Adipocyte (in vitro differentiated cells): ENCODE data around the gene DNAH6.

Experiments
- DNase-seq: peaks from one replicate; pipeline ENCODE4 v3.0.0-alpha.2; 2015; ENCODE audit warnings: low read depth
- H3K27me3 ChIP-seq: replicated peaks from 2 replicates; pipeline ENCODE4 v1.7.0; 2013; ENCODE audit warnings: mild to moderate bottlenecking, low read length, moderate library complexity; ENCODE audit not compliant: control insufficient read depth, insufficient read depth
- H3K36me3 ChIP-seq: 2 replicates; pipeline ENCODE4 v1.7.0; 2013; ENCODE audit warnings: low read length, mild to moderate bottlenecking, moderate library complexity; ENCODE audit not compliant: control insufficient read depth, insufficient read depth, severe bottlenecking
- H3K4me1 ChIP-seq: 2 replicates; pipeline ENCODE4 v1.7.0; 2013; ENCODE audit warnings: mild to moderate bottlenecking, low read length, moderate library complexity; ENCODE audit not compliant: control insufficient read depth, insufficient read depth
- H3K4me3 ChIP-seq: 2 replicates; pipeline ENCODE4 v1.7.0; 2013; ENCODE audit warnings: mild to moderate bottlenecking, low read length, moderate library complexity
- H3K9ac ChIP-seq: 2 replicates; pipeline ENCODE4 v1.7.0; 2013; ENCODE audit warnings: mild to moderate bottlenecking, low read length, moderate library complexity
- H3K9me3 ChIP-seq: 2 replicates; pipeline ENCODE4 v1.7.0; 2013; ENCODE audit warnings: mild to moderate bottlenecking, low read length, moderate library complexity; ENCODE audit not compliant: control insufficient read depth

The DNAH6 gene

DNA sequence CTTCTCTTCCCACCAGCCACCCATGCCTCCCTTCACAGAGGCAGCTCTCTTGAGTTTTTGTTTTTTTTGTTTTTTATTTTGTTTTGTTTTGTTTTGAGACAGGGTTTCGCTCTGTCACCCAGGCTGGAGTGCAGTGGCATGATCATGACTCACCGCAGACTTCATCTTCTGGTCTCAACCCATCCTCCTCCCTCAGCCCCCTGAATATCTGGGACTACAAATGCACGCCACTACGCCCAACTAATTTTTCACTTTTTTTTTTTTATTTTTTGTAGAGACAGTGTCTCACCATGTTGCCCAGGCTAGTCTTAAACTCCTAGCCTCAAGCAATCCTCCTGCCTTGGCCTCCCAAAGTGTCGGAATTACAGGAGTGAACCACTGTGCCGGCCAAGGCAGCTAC, 203.1 kb downstream of the DNAH6 start:
- H3K4me3 ChIP-seq, result no peak overlapping the region
- no peaks in the 10 kb centered on the region for H3K36me3 ChIP-seq
- peaks cover 4% of the 10 kb centered on the region for H3K27me3 ChIP-seq
- H3K4me1 ChIP-seq, result no peaks in the 10 kb centered on the region
- no peak overlapping the region for H3K9ac ChIP-seq
- DNase-seq, result no peak
- no peaks in the 10 kb centered on the region for H3K9me3 ChIP-seq

DNA sequence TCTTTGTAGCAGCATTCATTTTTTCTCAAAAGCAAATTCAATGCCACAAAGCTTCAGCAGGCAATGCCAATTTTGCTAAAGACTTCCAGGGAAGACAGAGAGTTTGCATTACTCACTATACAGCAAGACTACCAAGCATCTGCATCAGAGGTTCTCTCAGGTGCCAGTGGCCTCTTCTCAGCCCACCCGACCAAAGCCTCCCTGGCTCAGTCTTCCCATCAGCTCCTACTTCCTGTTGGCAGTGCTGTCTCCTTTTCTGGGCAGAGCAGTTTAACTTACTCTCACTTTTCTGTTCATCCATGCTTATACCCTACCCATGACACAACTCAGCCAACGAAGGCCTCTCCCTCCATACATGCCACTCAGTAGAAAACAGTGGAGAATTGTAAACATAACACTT, 207.5 kb downstream of the DNAH6 start:
- Histone ChIP-seq H3K4me3 (no peak overlapping the region), H3K36me3 (no peaks in the 10 kb centered on the region), H3K9ac (no peak overlapping the region), H3K9me3 (no peaks in the 10 kb centered on the region), H3K4me1 (no peaks in the 10 kb centered on the region), H3K27me3 (peaks cover 4% of the 10 kb centered on the region)
- DNase-seq, result no peak

DNA sequence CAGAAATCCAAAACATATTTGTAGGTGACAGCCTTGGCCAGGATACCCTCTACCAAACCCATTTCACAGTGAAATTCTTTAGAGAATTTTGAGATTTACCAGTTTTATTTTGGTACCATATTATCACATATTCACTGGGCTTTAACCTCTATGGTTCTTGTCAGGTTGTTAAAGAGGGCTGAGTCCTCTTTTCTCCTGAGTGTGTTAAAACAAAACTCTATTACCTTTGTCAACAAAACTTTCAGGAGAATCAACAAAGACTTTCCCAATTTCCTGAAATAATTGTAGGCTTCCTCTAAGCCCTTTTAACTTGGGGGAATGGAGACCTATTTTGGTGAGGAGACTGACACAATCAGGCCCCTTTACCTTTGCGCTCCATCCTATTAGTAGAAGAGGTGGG, 209.4 kb downstream of the DNAH6 start:
- Histone ChIP-seq H3K4me1 (no peaks in the 10 kb centered on the region), H3K9ac (no peak overlapping the region), H3K4me3 (no peak overlapping the region), H3K9me3 (no peaks in the 10 kb centered on the region), H3K36me3 (no peaks in the 10 kb centered on the region), H3K27me3 (peaks cover 4% of the 10 kb centered on the region)
- DNase-seq, result no peak

DNA sequence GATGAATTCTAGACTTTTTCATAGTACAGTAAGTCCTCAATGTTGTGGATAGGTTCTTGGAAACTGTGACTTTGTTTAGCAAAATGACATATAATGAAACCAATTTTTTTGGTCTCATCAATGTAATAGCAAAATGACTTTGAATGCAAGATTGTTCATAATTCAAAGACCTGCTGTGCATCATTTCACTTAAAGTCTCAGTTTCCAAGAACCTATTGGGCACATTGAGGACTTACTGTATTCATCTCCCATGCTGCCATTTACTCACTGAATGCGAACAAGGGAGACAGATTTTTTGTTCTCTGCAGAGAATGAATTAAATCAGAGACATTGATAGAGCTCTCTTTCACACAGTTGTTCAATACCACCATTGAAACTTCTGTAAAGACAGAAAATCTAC, 211.0 kb downstream of the DNAH6 start:
- H3K36me3 ChIP-seq, result no peaks in the 10 kb centered on the region
- no peak for DNase-seq
- no peaks in the 10 kb centered on the region for H3K9me3 ChIP-seq
- H3K9ac ChIP-seq, result no peak overlapping the region
- H3K4me1 ChIP-seq, result no peaks in the 10 kb centered on the region
- no peaks in the 10 kb centered on the region for H3K27me3 ChIP-seq
- H3K4me3 ChIP-seq, result no peak overlapping the region

DNA sequence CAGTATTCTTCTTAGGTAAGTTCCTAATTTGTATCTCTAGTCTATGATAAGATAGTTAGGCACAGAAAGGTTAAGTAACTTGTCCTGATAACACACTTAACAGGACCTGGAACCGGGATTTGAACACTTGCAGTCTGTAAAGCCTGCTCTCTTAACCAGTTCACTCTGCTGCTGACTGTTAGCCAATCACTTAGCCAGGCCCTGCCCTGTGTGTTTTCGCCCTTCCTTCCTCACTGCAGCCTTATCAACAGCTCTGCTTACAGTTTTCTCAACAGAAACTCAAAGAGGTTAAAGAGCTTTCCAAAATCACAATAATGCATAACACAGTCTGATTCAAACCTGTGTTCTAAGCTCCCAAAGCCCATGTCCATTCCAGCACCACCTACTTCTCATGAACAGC, 212.9 kb downstream of the DNAH6 start:
- Histone ChIP-seq H3K4me3 (no peak overlapping the region), H3K27me3 (no peaks in the 10 kb centered on the region), H3K4me1 (no peaks in the 10 kb centered on the region), H3K36me3 (no peaks in the 10 kb centered on the region), H3K9me3 (no peaks in the 10 kb centered on the region), H3K9ac (no peak overlapping the region)
- DNase-seq, result no peak

DNA sequence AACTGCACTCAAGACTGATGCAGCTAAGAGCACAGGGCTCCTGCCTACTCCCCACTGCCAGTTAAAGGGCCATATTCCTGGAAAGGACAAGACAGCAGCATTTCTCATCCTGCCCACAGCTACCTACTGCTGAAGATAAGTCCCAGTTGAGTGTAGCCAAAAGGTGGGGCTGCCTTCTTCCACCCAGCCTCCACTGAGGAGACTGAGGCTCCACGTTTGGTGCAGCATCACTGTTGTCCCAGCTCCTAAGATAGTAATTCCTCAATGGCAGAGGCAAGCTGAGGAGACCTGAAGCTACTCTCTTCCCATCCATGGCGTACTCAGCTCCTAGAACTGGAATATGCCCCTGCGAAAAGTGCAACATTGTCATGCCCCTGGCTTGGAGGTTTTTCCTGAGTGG, 214.9 kb downstream of the DNAH6 start:
- Histone ChIP-seq H3K4me1 (no peaks in the 10 kb centered on the region), H3K9me3 (peaks cover under 1% of the 10 kb centered on the region), H3K27me3 (no peaks in the 10 kb centered on the region), H3K36me3 (no peaks in the 10 kb centered on the region), H3K9ac (no peak overlapping the region), H3K4me3 (no peak overlapping the region)
- no peak for DNase-seq

DNA sequence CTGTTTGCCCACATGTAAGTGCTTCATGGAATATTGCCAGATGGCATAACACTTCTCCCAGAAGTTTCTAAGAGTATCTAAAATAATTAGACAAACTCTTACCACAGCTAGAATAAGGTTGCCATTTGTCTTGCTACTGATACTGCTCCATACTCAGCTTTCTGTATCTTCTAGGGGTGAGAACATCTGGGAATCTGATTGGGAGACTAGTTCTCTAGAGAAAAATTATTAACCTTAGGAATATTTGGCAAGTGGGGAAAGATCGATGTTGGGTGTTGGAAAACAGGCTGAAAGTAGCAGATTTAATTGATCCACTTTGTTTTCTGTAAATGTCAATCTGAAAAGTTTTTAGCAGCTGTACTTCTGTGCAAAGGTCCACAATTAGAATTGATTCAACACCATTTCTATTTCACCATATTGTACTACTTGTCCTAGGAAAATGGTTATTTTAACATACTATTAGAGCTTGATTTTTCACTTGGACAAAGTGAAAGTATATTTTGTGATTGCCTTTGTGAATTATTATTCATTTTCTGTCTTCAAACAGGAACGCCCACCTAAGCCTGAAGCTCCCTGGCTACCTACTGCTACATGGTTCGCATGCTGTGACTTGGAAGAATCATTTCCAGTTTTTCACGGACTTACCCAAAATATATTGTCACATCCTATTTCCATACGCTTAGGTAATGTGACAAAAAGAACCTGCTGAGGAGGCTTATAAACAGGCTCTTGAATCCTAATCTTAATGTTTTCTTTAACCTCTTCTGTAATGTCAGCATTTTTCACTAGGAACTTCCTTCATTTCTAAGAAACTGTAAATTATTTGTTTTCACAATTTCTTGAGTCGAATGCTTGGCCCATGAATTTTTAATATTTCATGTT, 216.8 kb downstream of the DNAH6 start:
- H3K36me3 ChIP-seq, result no peaks in the 10 kb centered on the region
- no peak overlapping the region for H3K9ac ChIP-seq

DNA sequence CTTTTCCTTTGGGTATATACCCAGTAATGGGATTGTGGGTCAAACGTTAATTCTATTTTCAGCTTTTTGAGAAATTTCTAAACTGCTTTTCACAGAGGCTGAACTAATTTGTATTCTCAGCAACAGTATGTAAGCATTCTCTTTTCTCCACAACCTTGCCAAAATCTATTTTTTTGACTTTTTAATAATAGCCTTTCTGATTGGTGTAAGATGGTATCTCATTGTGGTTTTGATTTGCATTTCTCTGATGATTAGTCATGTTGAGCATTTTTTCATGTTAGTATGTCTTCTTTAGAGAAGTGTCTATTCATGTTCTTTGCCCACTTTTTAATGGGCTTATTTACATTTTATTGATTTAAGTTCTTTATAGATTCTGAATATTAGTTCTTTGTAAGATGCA, 219.1 kb downstream of the DNAH6 start:
- peaks cover 7% of the 10 kb centered on the region for H3K9me3 ChIP-seq

More for the DNA sequence above, 216.8 kb downstream of the DNAH6 start:
- H3K27me3 ChIP-seq, result no peaks in the 10 kb centered on the region
- peaks cover 7% of the 10 kb centered on the region for H3K9me3 ChIP-seq
- H3K4me1 ChIP-seq, result no peaks in the 10 kb centered on the region
- H3K4me3 ChIP-seq, result no peak overlapping the region
- DNase-seq, result peak; percentile 3

DNA sequence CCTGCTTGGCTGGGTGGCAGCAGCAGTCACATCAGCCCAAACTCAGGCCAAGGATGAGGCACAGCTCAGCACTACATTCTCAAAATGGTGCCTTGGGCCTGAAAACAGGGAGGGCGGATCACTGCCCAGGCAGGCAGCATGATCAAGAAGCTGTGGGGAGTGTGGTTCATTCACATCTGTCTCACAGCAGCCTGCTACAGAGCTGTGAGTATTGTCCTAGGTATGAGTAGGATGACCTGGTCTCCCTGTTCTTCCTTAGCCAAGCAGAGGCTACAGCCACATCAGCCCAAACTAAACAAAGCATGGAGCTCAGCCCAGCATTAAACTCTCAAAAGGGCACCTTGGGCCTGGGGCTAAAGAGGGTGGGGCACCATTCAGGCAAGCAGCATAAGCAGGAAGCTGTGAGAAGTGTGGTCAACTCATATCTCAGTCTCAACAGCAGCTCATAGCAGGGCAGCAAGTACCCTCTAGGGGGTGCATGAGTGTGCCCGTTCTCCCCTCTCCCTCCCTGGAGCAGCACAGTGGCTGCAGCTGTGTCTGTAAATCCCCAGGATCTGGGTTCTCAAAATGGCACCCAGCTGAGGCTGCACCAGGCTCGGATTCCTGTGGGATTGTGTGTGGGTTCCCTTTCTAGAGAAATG, 225.0 kb downstream of the DNAH6 start:
- Histone ChIP-seq H3K9ac (no peak overlapping the region), H3K4me1 (no peaks in the 10 kb centered on the region), H3K4me3 (no peak overlapping the region), H3K36me3 (no peaks in the 10 kb centered on the region), H3K9me3 (peaks cover 5% of the 10 kb centered on the region), H3K27me3 (peaks cover 2% of the 10 kb centered on the region)
- peak; percentile 8 for DNase-seq

More for the DNA sequence above, 219.1 kb downstream of the DNAH6 start:
- H3K9ac ChIP-seq, result no peak overlapping the region
- peaks cover 2% of the 10 kb centered on the region for H3K27me3 ChIP-seq
- no peaks in the 10 kb centered on the region for H3K36me3 ChIP-seq
- DNase-seq, result peak; percentile 7
- H3K4me3 ChIP-seq, result no peak overlapping the region
- H3K4me1 ChIP-seq, result no peaks in the 10 kb centered on the region

DNA sequence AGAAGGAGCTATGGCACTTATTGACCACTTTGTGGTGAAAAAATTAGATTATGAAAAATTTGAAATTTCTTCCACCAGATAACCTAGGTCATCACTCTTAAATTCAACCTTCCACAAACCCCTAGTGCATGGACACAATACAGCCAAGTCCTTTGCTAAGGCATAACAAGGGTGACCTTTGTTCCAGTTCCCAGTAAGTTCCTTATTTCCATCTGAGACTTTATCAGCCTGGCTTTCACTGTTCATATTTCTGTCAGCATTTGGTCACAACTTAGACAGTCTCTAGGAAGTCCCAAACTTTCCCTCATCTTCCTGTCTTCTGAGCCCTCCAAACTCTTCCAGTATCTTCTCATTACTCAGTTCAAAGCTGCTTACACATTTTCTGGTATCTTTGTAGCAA, 232.0 kb downstream of the DNAH6 start:
- Histone ChIP-seq H3K4me3 (no peak overlapping the region), H3K9me3 (no peaks in the 10 kb centered on the region)

DNA sequence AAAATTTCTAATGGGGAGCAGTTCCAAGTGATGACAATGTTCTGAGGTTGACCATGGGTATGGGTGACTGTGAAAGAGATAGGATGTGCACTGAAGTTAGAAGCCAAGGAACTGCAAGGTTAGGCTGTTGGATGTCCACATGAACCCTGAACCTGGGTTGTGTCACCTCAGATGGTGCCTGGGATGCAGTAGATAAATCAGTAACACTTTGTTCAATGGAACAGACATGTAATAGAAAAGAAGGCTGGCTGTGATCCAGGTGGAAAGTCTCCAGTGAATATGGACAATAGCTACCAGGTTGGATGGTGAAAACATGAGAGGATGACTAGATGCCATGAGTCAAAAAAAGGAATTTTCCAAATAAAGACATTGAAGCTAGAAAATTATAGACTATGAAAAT, 233.1 kb downstream of the DNAH6 start:
- no peak for DNase-seq
- H3K4me3 ChIP-seq, result no peak overlapping the region
- no peaks in the 10 kb centered on the region for H3K9me3 ChIP-seq
- no peaks in the 10 kb centered on the region for H3K4me1 ChIP-seq
- no peaks in the 10 kb centered on the region for H3K36me3 ChIP-seq
- H3K27me3 ChIP-seq, result peaks cover 3% of the 10 kb centered on the region
- no peak overlapping the region for H3K9ac ChIP-seq

More for the DNA sequence above, 232.0 kb downstream of the DNAH6 start:
- H3K4me1 ChIP-seq, result no peaks in the 10 kb centered on the region
- DNase-seq, result no peak
- peaks cover 3% of the 10 kb centered on the region for H3K27me3 ChIP-seq
- no peaks in the 10 kb centered on the region for H3K36me3 ChIP-seq
- H3K9ac ChIP-seq, result no peak overlapping the region
